Measurements from ENCODE around the gene PLEKHB2. TPM values are rescaled to one million over a fixed set of nuclear protein-coding genes. Genes with fewer than 3 reads are reported as not detected.

Gene PLEKHB2
- polyA plus RNA-seq, 3 donors = 53.9 to 172 (median 146) TPM

- Mint-ChIP-seq H3K27me3 (ENCODE audit: low read depth in 3 of 3) (no peaks in the 10 kb centered on the region), H3K27ac (peak overlapping the region; percentile 96 to 99 (median 98)), H3K9me3 (no peaks in the 10 kb centered on the region), H3K36me3 (peaks cover 17 to 25% of the 10 kb centered on the region in 2 donors), H3K4me1 (peaks cover 30% of the 10 kb centered on the region), H3K4me3 (peak overlapping the region; percentile 98 to 99)
- intact Hi-C loops (cut with micrococcal nuclease) = loop anchor here in 1 of 2 donors (1.0 kb wide), 1 partner anchor 13 kb away; the partner anchor contains the start of gene FAM168B
- peak overlapping the region; percentile 93 to 97 for H3K27ac ChIP-seq (ENCODE audit: low read depth in 1 of 2, low read length in 2 of 2)
- H3K79me2 ChIP-seq (ENCODE audit: insufficient read depth, low read length) = peaks cover 61% of the 10 kb centered on the region
- DNase-seq = peak; percentile 85 to 89 (median 85)
- H3K9ac ChIP-seq (ENCODE audit: insufficient read depth, low read length, poor library complexity, severe bottlenecking) = peak overlapping the region; percentile 98
- TF ChIP-seq CTCF (IDR thresholded peaks at IDR 0.05) = no peak
- H3K4me1 ChIP-seq (ENCODE audit: control insufficient read depth in 1 of 2, insufficient read depth in 2 of 2, low read length in 2 of 2) = peaks cover 22 to 26% of the 10 kb centered on the region in 2 donors
- H3K36me3 ChIP-seq (replicated peaks in 1 of 2; ENCODE audit: control insufficient read depth in 1 of 2, insufficient read depth in 2 of 2, low read length in 2 of 2) = peaks cover 5 to 37% of the 10 kb centered on the region in 2 donors
- WGBS (ENCODE audit: insufficient coverage) = 1% methylated on average over 13 of the region's 19 CpGs
- peak overlapping the region; percentile 81 for H2AFZ ChIP-seq (ENCODE audit: insufficient read depth, low read depth, low read length, poor library complexity, severe bottlenecking)
- peak overlapping the region; percentile 78 to 99 (median 98) for H3K4me3 ChIP-seq (replicated peaks in 1 of 3; ENCODE audit: low read depth in 2 of 3, low read length in 3 of 3)
- no peaks in the 10 kb centered on the region for H3K9me3 ChIP-seq (replicated peaks in 1 of 2; ENCODE audit: control insufficient read depth in 1 of 2, insufficient read depth in 1 of 2, low read length in 2 of 2)
- peaks cover 56% of the 10 kb centered on the region for H4K20me1 ChIP-seq (ENCODE audit: insufficient read depth, low read length)
- H3K4me2 ChIP-seq (replicated peaks; ENCODE audit: extremely low read depth, low read length, poor library complexity, severe bottlenecking) = peak overlapping the region; percentile 87
- no peaks in the 10 kb centered on the region for H3K27me3 ChIP-seq (ENCODE audit: control insufficient read depth in 2 of 2, insufficient read depth in 2 of 2, low read length in 2 of 2)
Measured at GRCh38 chr2:131105950-131106801, 1.0 kb downstream of the PLEKHB2 start.

- no peak for TF ChIP-seq CTCF (IDR thresholded peaks at IDR 0.05)
- intact Hi-C loops (cut with micrococcal nuclease) = no loop called here
- H3K27ac Mint-ChIP-seq = peak overlapping the region in 5 of 7 donors; percentile 8 to 36 (median 17)
- Histone ChIP-seq H3K4me2 (replicated peaks; ENCODE audit: extremely low read depth, low read length, poor library complexity, severe bottlenecking) (no peak overlapping the region), H3K9me3 (replicated peaks in 1 of 2; ENCODE audit: control insufficient read depth in 1 of 2, insufficient read depth in 1 of 2, low read length in 2 of 2) (peaks cover 5 to 6% of the 10 kb centered on the region in 2 donors), H3K79me2 (ENCODE audit: insufficient read depth, low read length) (peaks cover 100% of the 10 kb centered on the region), H3K27me3 (ENCODE audit: control insufficient read depth in 2 of 2, insufficient read depth in 2 of 2, low read length in 2 of 2) (no peaks in the 10 kb centered on the region), H3K4me1 (ENCODE audit: control insufficient read depth in 1 of 2, insufficient read depth in 2 of 2, low read length in 2 of 2) (peaks cover 0 to under 1% of the 10 kb centered on the region in 2 donors), H3K4me3 (replicated peaks in 1 of 3; ENCODE audit: low read depth in 2 of 3, low read length in 3 of 3) (no peak overlapping the region), H4K20me1 (ENCODE audit: insufficient read depth, low read length) (peaks cover 93% of the 10 kb centered on the region), H3K27ac (ENCODE audit: low read depth in 1 of 2, low read length in 2 of 2) (peak overlapping the region in 1 of 2 donors; percentile 42), H2AFZ (ENCODE audit: insufficient read depth, low read depth, low read length, poor library complexity, severe bottlenecking) (no peak overlapping the region), H3K9ac (ENCODE audit: insufficient read depth, low read length, poor library complexity, severe bottlenecking) (no peak overlapping the region), H3K36me3 (replicated peaks in 1 of 2; ENCODE audit: control insufficient read depth in 1 of 2, insufficient read depth in 2 of 2, low read length in 2 of 2) (peaks cover 23 to 89% of the 10 kb centered on the region in 2 donors)
- no peak overlapping the region for H3K4me3 Mint-ChIP-seq
- H3K9me3 Mint-ChIP-seq = peaks cover 6 to 22% (median 15%) of the 10 kb centered on the region in 7 donors
- H3K36me3 Mint-ChIP-seq = peaks cover 59 to 79% of the 10 kb centered on the region in 2 donors
- H3K27me3 Mint-ChIP-seq (ENCODE audit: low read depth in 3 of 3) = peaks cover 0 to 2% (median 0%) of the 10 kb centered on the region in 3 donors
- no peak for DNase-seq
- H3K4me1 Mint-ChIP-seq = peaks cover 23% of the 10 kb centered on the region
- whole genome bisulfite sequencing (ENCODE audit: insufficient coverage) = no CpG with 5 or more reads among the region's 2 CpGs
Measured at GRCh38 chr2:131112529-131112928, 7.4 kb downstream of the PLEKHB2 start.

Data from CD14-positive monocyte (primary cell).